Measurements from ENCODE around the gene MAEA. TPM values are rescaled to one million over a fixed set of nuclear protein-coding genes. Genes with fewer than 3 reads are reported as not detected.

The MAEA gene
- total RNA-seq, 2 donors from 2014 or later, result 48.8 to 72.7 TPM

- Histone ChIP-seq H3K27me3 (ENCODE audit: control insufficient read depth, insufficient read depth, low read length, poor library complexity, severe bottlenecking) (no peaks in the 10 kb centered on the region), H3K9me3 (ENCODE audit: control insufficient read depth, low read length) (no peaks in the 10 kb centered on the region), H3K36me3 (ENCODE audit: control insufficient read depth, insufficient read depth, low read length) (peaks cover 10% of the 10 kb centered on the region), H3K4me1 (ENCODE audit: control insufficient read depth, insufficient read depth, low read length) (peaks cover 8% of the 10 kb centered on the region), H3K27ac (ENCODE audit: low read depth, low read length) (no peak overlapping the region), H3K4me3 (ENCODE audit: low read length) (no peak overlapping the region), H3K9ac (ENCODE audit: extremely low read depth, low read length, poor library complexity, severe bottlenecking) (no peak overlapping the region)
- no peaks in the 10 kb centered on the region for H3K27me3 Mint-ChIP-seq (ENCODE audit: insufficient read depth)
- 91 to 100% methylated on average over 1 to 10 of the region's 10 CpGs for WGBS, 2 experiments (ENCODE audit: insufficient coverage in 1 of 2, insufficient read length in 1 of 2)
- no peak overlapping the region for H3K4me3 Mint-ChIP-seq
- no peaks in the 10 kb centered on the region for H3K9me3 Mint-ChIP-seq
- H3K4me1 Mint-ChIP-seq, result peaks cover 37% of the 10 kb centered on the region
- TF ChIP-seq CTCF (conservative IDR thresholded peaks at IDR 0.05), result no peak
- peaks cover 40% of the 10 kb centered on the region for H3K36me3 Mint-ChIP-seq (ENCODE audit: low read depth)
- DNase-seq, result no peak
- peak overlapping the region; percentile 44 for H3K27ac Mint-ChIP-seq
Measured at GRCh38 chr4:1294891-1295290, 5.2 kb downstream of the MAEA start.

GRCh38 chr4:1295405-1296055 lies 5.8 kb downstream of the MAEA start:
- peaks cover 34% of the 10 kb centered on the region for H3K4me1 Mint-ChIP-seq
- no peaks in the 10 kb centered on the region for H3K27me3 ChIP-seq (ENCODE audit: control insufficient read depth, insufficient read depth, low read length, poor library complexity, severe bottlenecking)
- H3K36me3 ChIP-seq (ENCODE audit: control insufficient read depth, insufficient read depth, low read length), result peaks cover 17% of the 10 kb centered on the region
- TF ChIP-seq CTCF (conservative IDR thresholded peaks at IDR 0.05), result no peak
- peak; percentile 20 for DNase-seq
- no peaks in the 10 kb centered on the region for H3K27me3 Mint-ChIP-seq (ENCODE audit: insufficient read depth)
- H3K4me1 ChIP-seq (ENCODE audit: control insufficient read depth, insufficient read depth, low read length), result peaks cover 8% of the 10 kb centered on the region
- H3K4me3 Mint-ChIP-seq, result no peak overlapping the region
- H3K4me3 ChIP-seq (ENCODE audit: low read length), result no peak overlapping the region
- no peaks in the 10 kb centered on the region for H3K9me3 Mint-ChIP-seq
- no peak overlapping the region for H3K27ac ChIP-seq (ENCODE audit: low read depth, low read length)
- H3K36me3 Mint-ChIP-seq (ENCODE audit: low read depth), result peaks cover 42% of the 10 kb centered on the region
- no peaks in the 10 kb centered on the region for H3K9me3 ChIP-seq (ENCODE audit: control insufficient read depth, low read length)
- WGBS, 2 experiments (ENCODE audit: insufficient coverage in 1 of 2, insufficient read length in 1 of 2), result 84 to 92% methylated on average over 3 to 15 of the region's 24 CpGs
- H3K27ac Mint-ChIP-seq, result no peak overlapping the region
- H3K9ac ChIP-seq (ENCODE audit: extremely low read depth, low read length, poor library complexity, severe bottlenecking), result no peak overlapping the region

- H3K9me3 Mint-ChIP-seq, result no peaks in the 10 kb centered on the region
- H3K9me3 ChIP-seq (ENCODE audit: control insufficient read depth, low read length), result no peaks in the 10 kb centered on the region
- H3K36me3 Mint-ChIP-seq (ENCODE audit: low read depth), result peaks cover 50% of the 10 kb centered on the region
- H3K27me3 ChIP-seq (ENCODE audit: control insufficient read depth, insufficient read depth, low read length, poor library complexity, severe bottlenecking), result no peaks in the 10 kb centered on the region
- 88 to 91% methylated on average over 16 to 18 of the region's 18 CpGs for WGBS, 2 experiments (ENCODE audit: insufficient coverage in 1 of 2, insufficient read length in 1 of 2)
- peak; percentile 36 for DNase-seq
- peak overlapping the region; percentile 74 for H3K27ac Mint-ChIP-seq
- H3K4me1 Mint-ChIP-seq, result peaks cover 25% of the 10 kb centered on the region
- H3K27ac ChIP-seq (ENCODE audit: low read depth, low read length), result no peak overlapping the region
- no peak overlapping the region for H3K9ac ChIP-seq (ENCODE audit: extremely low read depth, low read length, poor library complexity, severe bottlenecking)
- H3K4me3 ChIP-seq (ENCODE audit: low read length), result no peak overlapping the region
- no peak for TF ChIP-seq CTCF (conservative IDR thresholded peaks at IDR 0.05)
- peaks cover 26% of the 10 kb centered on the region for H3K36me3 ChIP-seq (ENCODE audit: control insufficient read depth, insufficient read depth, low read length)
- peaks cover 4% of the 10 kb centered on the region for H3K4me1 ChIP-seq (ENCODE audit: control insufficient read depth, insufficient read depth, low read length)
- no peaks in the 10 kb centered on the region for H3K27me3 Mint-ChIP-seq (ENCODE audit: insufficient read depth)
- no peak overlapping the region for H3K4me3 Mint-ChIP-seq
Measured at GRCh38 chr4:1296324-1297022, 6.8 kb downstream of the MAEA start.

Measured in endodermal cell (in vitro differentiated cells).